ENCODE results near the gene DSCAML1. TPM values are rescaled to one million over a fixed set of nuclear protein-coding genes. Genes with fewer than 3 reads are reported as not detected.

The DSCAML1 gene
- total RNA-seq, 4 donors from 2014 or later, result 0.29 to 29.1 (median 3.4) TPM

GRCh38 chr11:117789241-117789640 is 7.8 kb downstream of the DSCAML1 start:
- no peaks in the 10 kb centered on the region for H3K27me3 ChIP-seq
- no peaks in the 10 kb centered on the region for H3K4me1 ChIP-seq
- H3K4me3 ChIP-seq, result no peak overlapping the region
- no peak for TF ChIP-seq POLR2A (IDR thresholded peaks at IDR 0.05)
- TF ChIP-seq CTCF (IDR thresholded peaks at IDR 0.05), result no peak
- H3K9me3 ChIP-seq, result no peaks in the 10 kb centered on the region
- no peaks in the 10 kb centered on the region for H3K36me3 ChIP-seq
- no peak overlapping the region for H3K27ac ChIP-seq
- intact Hi-C loops (cut with DNase I; ENCODE audit: low total_unique reads), result no loop called here
- no peak for DNase-seq

GRCh38 chr11:117786135-117786870 is 10.7 kb downstream of the DSCAML1 start:
- H3K27me3 ChIP-seq, result no peaks in the 10 kb centered on the region
- no peaks in the 10 kb centered on the region for H3K4me1 ChIP-seq
- no peaks in the 10 kb centered on the region for H3K9me3 ChIP-seq
- intact Hi-C loops (cut with DNase I; ENCODE audit: low total_unique reads), result no loop called here
- no peaks in the 10 kb centered on the region for H3K36me3 ChIP-seq
- TF ChIP-seq POLR2A (IDR thresholded peaks at IDR 0.05) (no peak), CTCF (IDR thresholded peaks at IDR 0.05) (no peak)
- no peak overlapping the region for H3K4me3 ChIP-seq
- H3K27ac ChIP-seq, result no peak overlapping the region
- no peak for DNase-seq

GRCh38 chr11:117782101-117782500 is 14.9 kb downstream of the DSCAML1 start:
- no peaks in the 10 kb centered on the region for H3K9me3 ChIP-seq
- TF ChIP-seq CTCF (IDR thresholded peaks at IDR 0.05) (no peak), POLR2A (IDR thresholded peaks at IDR 0.05) (no peak)
- no peaks in the 10 kb centered on the region for H3K4me1 ChIP-seq
- intact Hi-C loops (cut with DNase I; ENCODE audit: low total_unique reads), result no loop called here
- no peak for DNase-seq
- no peak overlapping the region for H3K27ac ChIP-seq
- H3K27me3 ChIP-seq, result no peaks in the 10 kb centered on the region
- H3K36me3 ChIP-seq, result no peaks in the 10 kb centered on the region
- no peak overlapping the region for H3K4me3 ChIP-seq

- no peak for TF ChIP-seq CTCF (IDR thresholded peaks at IDR 0.05)
- TF ChIP-seq POLR2A (IDR thresholded peaks at IDR 0.05), result no peak
- intact Hi-C loops (cut with DNase I; ENCODE audit: low total_unique reads), result no loop called here
- no peak overlapping the region for H3K27ac ChIP-seq
- H3K9me3 ChIP-seq, result no peaks in the 10 kb centered on the region
- H3K4me3 ChIP-seq, result no peak overlapping the region
- H3K4me1 ChIP-seq, result no peaks in the 10 kb centered on the region
- no peak for DNase-seq
- no peaks in the 10 kb centered on the region for H3K36me3 ChIP-seq
- no peaks in the 10 kb centered on the region for H3K27me3 ChIP-seq
Measured at GRCh38 chr11:117781627-117782026, 15.4 kb downstream of the DSCAML1 start.

GRCh38 chr11:117780456-117780855 is 16.6 kb downstream of the DSCAML1 start:
- H3K27me3 ChIP-seq, result no peaks in the 10 kb centered on the region
- intact Hi-C loops (cut with DNase I; ENCODE audit: low total_unique reads), result no loop called here

More at GRCh38 chr11:117780456-117780855, 16.6 kb downstream of the DSCAML1 start:
- TF ChIP-seq POLR2A (IDR thresholded peaks at IDR 0.05) (no peak), CTCF (IDR thresholded peaks at IDR 0.05) (no peak)
- DNase-seq, result no peak
- H3K27ac ChIP-seq, result no peak overlapping the region
- H3K9me3 ChIP-seq, result no peaks in the 10 kb centered on the region
- H3K36me3 ChIP-seq, result no peaks in the 10 kb centered on the region
- H3K4me3 ChIP-seq, result no peak overlapping the region
- no peaks in the 10 kb centered on the region for H3K4me1 ChIP-seq

Measured in uterus (tissue), 4 donors.